Spleen (tissue), 7 donors: ENCODE results near the gene NR3C1.
"Not testable (repeated sequence)": the region's sequence is repeated elsewhere in the genome, so short reads cannot be mapped to it uniquely, and the experiment has no call there.

Experiments
- POLR2A ChIP-seq, 3 donors: fragments of 450-650 bp; IDR thresholded peaks; one replicate each; pipeline ENCODE4 v1.5.1; 2017; ENCODE audit warnings: antibody characterized with exemption in 3 of 3, mild to moderate bottlenecking in 1 of 3
- TF ChIP-seq, protein P1 (sequence below), 11 experiments: fragments of 200-600 bp in 7 of 11; fragments of 450-650 bp in 4 of 11; sonication (generic) in 4 of 11; IDR thresholded peaks in 8 of 11; conservative IDR thresholded peaks in 3 of 11; 1 replicate in 7 of 11; 2 replicates in 4 of 11; pipeline versions ENCODE4 v1.4.0 to v1.8.0; 2016 to 2021; ENCODE audit warnings: antibody characterized with exemption in 11 of 11, inconsistent platforms in 4 of 11, mild to moderate bottlenecking in 1 of 11
- donor health status: DM: no; HTN: no; CAD: no; lungs with moderate emphysema.
- donor health status: DM: no; HTN: no; CAD: no.
- donor health status: DM: no; HTN: no; CAD: no.

DNA sequence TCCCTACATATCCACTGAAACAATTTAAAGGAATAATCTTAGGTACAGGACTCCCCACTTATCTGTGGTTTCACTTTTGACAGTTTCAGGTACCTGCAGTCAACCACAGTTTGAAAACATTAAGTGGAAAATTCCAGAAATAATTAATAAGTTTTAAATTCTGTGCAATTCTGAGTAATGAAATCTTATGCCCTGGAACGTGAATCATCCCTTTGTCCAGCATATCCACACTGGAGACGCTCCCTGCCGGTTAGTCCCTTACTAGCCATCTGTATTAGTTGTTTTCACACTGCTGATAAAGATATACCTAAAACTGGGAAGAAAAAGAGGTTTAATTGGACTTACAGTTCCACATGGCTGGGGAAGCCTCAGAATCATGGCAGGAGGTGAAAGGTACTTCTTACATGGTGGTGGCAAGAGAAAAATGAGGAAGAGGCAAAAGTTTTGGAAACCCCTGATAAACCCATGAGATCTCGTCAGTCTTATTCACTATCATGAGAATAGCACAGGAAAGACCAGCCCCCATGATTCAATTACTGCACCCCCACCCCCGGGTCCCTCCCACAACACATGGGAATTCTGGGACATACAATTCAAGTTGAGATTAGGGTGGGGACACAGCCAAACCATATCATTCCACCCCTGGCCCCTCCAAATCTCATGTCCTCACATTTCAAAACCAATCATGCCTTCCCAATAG, 80.4 kb downstream of the NR3C1 start:
- TF ChIP-seq, protein P1, sequence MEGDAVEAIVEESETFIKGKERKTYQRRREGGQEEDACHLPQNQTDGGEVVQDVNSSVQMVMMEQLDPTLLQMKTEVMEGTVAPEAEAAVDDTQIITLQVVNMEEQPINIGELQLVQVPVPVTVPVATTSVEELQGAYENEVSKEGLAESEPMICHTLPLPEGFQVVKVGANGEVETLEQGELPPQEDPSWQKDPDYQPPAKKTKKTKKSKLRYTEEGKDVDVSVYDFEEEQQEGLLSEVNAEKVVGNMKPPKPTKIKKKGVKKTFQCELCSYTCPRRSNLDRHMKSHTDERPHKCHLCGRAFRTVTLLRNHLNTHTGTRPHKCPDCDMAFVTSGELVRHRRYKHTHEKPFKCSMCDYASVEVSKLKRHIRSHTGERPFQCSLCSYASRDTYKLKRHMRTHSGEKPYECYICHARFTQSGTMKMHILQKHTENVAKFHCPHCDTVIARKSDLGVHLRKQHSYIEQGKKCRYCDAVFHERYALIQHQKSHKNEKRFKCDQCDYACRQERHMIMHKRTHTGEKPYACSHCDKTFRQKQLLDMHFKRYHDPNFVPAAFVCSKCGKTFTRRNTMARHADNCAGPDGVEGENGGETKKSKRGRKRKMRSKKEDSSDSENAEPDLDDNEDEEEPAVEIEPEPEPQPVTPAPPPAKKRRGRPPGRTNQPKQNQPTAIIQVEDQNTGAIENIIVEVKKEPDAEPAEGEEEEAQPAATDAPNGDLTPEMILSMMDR (IDR thresholded peaks at IDR 0.05 in 8 of 11, conservative IDR thresholded peaks at IDR 0.05 in 3 of 11) = not testable (repeated sequence)
- TF ChIP-seq POLR2A (IDR thresholded peaks at IDR 0.05) = not testable (repeated sequence)
